Activated CD8-positive, alpha-beta memory T cell treated with anti-CD3 and anti-CD28 coated beads, Interleukin-2, amount 10 ng/mL, durations not matched to agents 7 days and 5 days (primary cell): ENCODE data around the gene GTPBP4. TPM values are rescaled to one million over a fixed set of nuclear protein-coding genes. Genes with fewer than 3 reads are reported as not detected.

Experiments
- ATAC-seq: fragments of 150-1000 bp; cut with Tn5 transposase; one replicate; pipeline ENCODE4 v1.10.0; 2021; ENCODE audit warnings: moderate library complexity
- CTCF ChIA-PET: fragments of 350-600 bp; sonication (Branson Sonifier 250); formaldehyde crosslinking; loops from one replicate; lab custom pipeline; 2021; ENCODE audit warnings: antibody characterized with exemption; lab: Charles Lee
- DNase-seq: peaks from one replicate; pipeline ENCODE4 v3.0.0-alpha.2; 2020
- H3K27ac Mint-ChIP-seq: one replicate; pipeline ENCODE4 v1.8.0; 2021; ENCODE audit warnings: mild to moderate bottlenecking, mixed read lengths
- H3K27me3 Mint-ChIP-seq: one replicate; pipeline ENCODE4 v1.8.0; 2021; ENCODE audit warnings: mixed read lengths
- H3K36me3 Mint-ChIP-seq: one replicate; pipeline ENCODE4 v1.8.0; 2021; ENCODE audit warnings: mild to moderate bottlenecking, mixed read lengths
- H3K4me1 Mint-ChIP-seq: one replicate; pipeline ENCODE4 v1.8.0; 2021; ENCODE audit warnings: mixed read lengths
- H3K4me3 Mint-ChIP-seq: one replicate; pipeline ENCODE4 v1.8.0; 2021; ENCODE audit warnings: mild to moderate bottlenecking, moderate library complexity, mixed read lengths
- H3K9me3 Mint-ChIP-seq: one replicate; pipeline ENCODE4 v1.8.0; 2022; ENCODE audit warnings: low read depth, mixed read lengths
- total RNA-seq, 2 experiments: library from RNA; stranded (reverse); gene quantifications; one replicate each; pipeline ENCODE4 v1.2.3, GENCODE V29; 2021

GTPBP4 gene
- total RNA-seq, 2 experiments from 2014 or later = 66.1 to 88.2 TPM

GRCh38 chr10:971613-972012, 16.6 kb upstream of the GTPBP4 start:
- Mint-ChIP-seq H3K36me3 (peaks cover 2% of the 10 kb centered on the region), H3K9me3 (peaks cover 2% of the 10 kb centered on the region), H3K27me3 (peaks cover 23% of the 10 kb centered on the region), H3K27ac (no peak overlapping the region), H3K4me1 (peaks cover 3% of the 10 kb centered on the region), H3K4me3 (no peak overlapping the region)
- CTCF ChIA-PET = interaction anchor here (1.2 kb wide), 1 partner anchor 15 kb away, joined by 3 read pairs; no protein-coding TSS in a partner anchor
- DNase-seq = no peak
- no peak for ATAC-seq

- Mint-ChIP-seq H3K4me3 (no peak overlapping the region), H3K9me3 (peaks cover 5% of the 10 kb centered on the region), H3K36me3 (peaks cover 4% of the 10 kb centered on the region), H3K4me1 (no peaks in the 10 kb centered on the region), H3K27me3 (peaks cover 23% of the 10 kb centered on the region), H3K27ac (no peak overlapping the region)
- ATAC-seq (no peak), DNase-seq (no peak)
- CTCF ChIA-PET = no interaction called here
Observed at GRCh38 chr10:972763-973162, 15.5 kb upstream of the GTPBP4 start.

- CTCF ChIA-PET = no interaction called here
- Mint-ChIP-seq H3K36me3 (peaks cover 10% of the 10 kb centered on the region), H3K27ac (no peak overlapping the region), H3K4me3 (no peak overlapping the region), H3K4me1 (no peaks in the 10 kb centered on the region), H3K9me3 (peaks cover 14% of the 10 kb centered on the region), H3K27me3 (peaks cover 11% of the 10 kb centered on the region)
- ATAC-seq (no peak), DNase-seq (no peak)
Observed at GRCh38 chr10:974038-974784, 14.0 kb upstream of the GTPBP4 start.

- Mint-ChIP-seq H3K4me3 (no peak overlapping the region), H3K27me3 (peaks cover 6% of the 10 kb centered on the region), H3K9me3 (peaks cover 14% of the 10 kb centered on the region), H3K27ac (no peak overlapping the region), H3K4me1 (no peaks in the 10 kb centered on the region), H3K36me3 (peaks cover 11% of the 10 kb centered on the region)
- no peak for ATAC-seq
- CTCF ChIA-PET = no interaction called here
- no peak for DNase-seq
Observed at GRCh38 chr10:974785-975074, 13.5 kb upstream of the GTPBP4 start.

- H3K4me3 Mint-ChIP-seq = no peak overlapping the region
- CTCF ChIA-PET = no interaction called here
- peaks cover 19% of the 10 kb centered on the region for H3K9me3 Mint-ChIP-seq
- H3K36me3 Mint-ChIP-seq = peaks cover 19% of the 10 kb centered on the region
- H3K4me1 Mint-ChIP-seq = no peaks in the 10 kb centered on the region
- H3K27me3 Mint-ChIP-seq = no peaks in the 10 kb centered on the region
- ATAC-seq (no peak), DNase-seq (no peak)
- H3K27ac Mint-ChIP-seq = no peak overlapping the region
Observed at GRCh38 chr10:976316-976715, 11.9 kb upstream of the GTPBP4 start.

GRCh38 chr10:978826-979421, 9.3 kb upstream of the GTPBP4 start:
- H3K4me3 Mint-ChIP-seq = no peak overlapping the region
- no peaks in the 10 kb centered on the region for H3K27me3 Mint-ChIP-seq
- H3K27ac Mint-ChIP-seq = no peak overlapping the region
- no peaks in the 10 kb centered on the region for H3K4me1 Mint-ChIP-seq
- ATAC-seq (no peak), DNase-seq (no peak)
- peaks cover 19% of the 10 kb centered on the region for H3K36me3 Mint-ChIP-seq
- CTCF ChIA-PET = no interaction called here
- H3K9me3 Mint-ChIP-seq = peaks cover 19% of the 10 kb centered on the region

GRCh38 chr10:980468-981093, 7.7 kb upstream of the GTPBP4 start:
- no peak overlapping the region for H3K27ac Mint-ChIP-seq
- ATAC-seq = no peak
- H3K9me3 Mint-ChIP-seq = peaks cover 19% of the 10 kb centered on the region
- H3K27me3 Mint-ChIP-seq = no peaks in the 10 kb centered on the region
- no peak for DNase-seq
- H3K4me3 Mint-ChIP-seq = no peak overlapping the region
- CTCF ChIA-PET = no interaction called here
- H3K36me3 Mint-ChIP-seq = peaks cover 19% of the 10 kb centered on the region
- no peaks in the 10 kb centered on the region for H3K4me1 Mint-ChIP-seq

- ATAC-seq (no peak), DNase-seq (no peak)
- Mint-ChIP-seq H3K27me3 (no peaks in the 10 kb centered on the region), H3K9me3 (peaks cover 12% of the 10 kb centered on the region), H3K4me1 (peaks cover 14% of the 10 kb centered on the region), H3K36me3 (peaks cover 14% of the 10 kb centered on the region), H3K4me3 (no peak overlapping the region), H3K27ac (no peak overlapping the region)
- CTCF ChIA-PET = no interaction called here
Observed at GRCh38 chr10:983401-983800, 4.8 kb upstream of the GTPBP4 start.

GRCh38 chr10:983971-984655, 4.1 kb upstream of the GTPBP4 start:
- peaks cover 19% of the 10 kb centered on the region for H3K4me1 Mint-ChIP-seq
- H3K4me3 Mint-ChIP-seq = no peak overlapping the region
- ATAC-seq (no peak), DNase-seq (no peak)
- peaks cover 11% of the 10 kb centered on the region for H3K36me3 Mint-ChIP-seq
- CTCF ChIA-PET = no interaction called here
- no peaks in the 10 kb centered on the region for H3K27me3 Mint-ChIP-seq
- peaks cover 6% of the 10 kb centered on the region for H3K9me3 Mint-ChIP-seq
- no peak overlapping the region for H3K27ac Mint-ChIP-seq

GRCh38 chr10:985361-985760, 2.9 kb upstream of the GTPBP4 start:
- ATAC-seq (no peak), DNase-seq (no peak)
- Mint-ChIP-seq H3K27ac (no peak overlapping the region), H3K36me3 (peaks cover 16% of the 10 kb centered on the region), H3K4me1 (peaks cover 31% of the 10 kb centered on the region), H3K27me3 (no peaks in the 10 kb centered on the region), H3K9me3 (peaks cover 5% of the 10 kb centered on the region), H3K4me3 (no peak overlapping the region)
- CTCF ChIA-PET = interaction anchor here (0.8 to 1.4 kb wide), 2 partner anchors 14 to 47 kb away, joined by 3 read pairs; no protein-coding TSS in a partner anchor

- Mint-ChIP-seq H3K4me1 (peaks cover 41% of the 10 kb centered on the region), H3K27ac (no peak overlapping the region), H3K9me3 (no peaks in the 10 kb centered on the region), H3K27me3 (no peaks in the 10 kb centered on the region), H3K36me3 (peaks cover 17% of the 10 kb centered on the region), H3K4me3 (no peak overlapping the region)
- CTCF ChIA-PET = interaction anchor here (1.0 to 1.6 kb wide), 3 partner anchors 15 to 197 kb away, joined by 3 read pairs; partner anchors contain the start of gene IDI1
- ATAC-seq (no peak), DNase-seq (no peak)
Observed at GRCh38 chr10:986137-986825, 2.0 kb upstream of the GTPBP4 start.

GRCh38 chr10:986881-987619, 1.2 kb upstream of the GTPBP4 start:
- H3K9me3 Mint-ChIP-seq = no peaks in the 10 kb centered on the region
- H3K4me1 Mint-ChIP-seq = peaks cover 42% of the 10 kb centered on the region
- peak overlapping the region; percentile 93 for H3K4me3 Mint-ChIP-seq
- CTCF ChIA-PET = interaction anchor here (1.0 to 1.6 kb wide), 3 partner anchors 16 to 198 kb away, joined by 3 read pairs; partner anchors contain the start of gene IDI1
- ATAC-seq = no peak
- no peaks in the 10 kb centered on the region for H3K27me3 Mint-ChIP-seq
- H3K36me3 Mint-ChIP-seq = peaks cover 18% of the 10 kb centered on the region
- H3K27ac Mint-ChIP-seq = peak overlapping the region; percentile 92
- no peak for DNase-seq
